T-helper 1 cell treated with Interleukin-12 subunit alpha and Interleukin-12 subunit beta and Interleukin-4 antibody, amounts not matched to agents 30 ng/mL and 1 ng/mL, for 36 hours (primary cell): ENCODE measurements around the gene ANKRD60. TPM values are rescaled to one million over a fixed set of nuclear protein-coding genes. Genes with fewer than 3 reads are reported as not detected.

Source experiments
- intact Hi-C: fragments of 100-400 bp; cut with micrococcal nuclease; formaldehyde crosslinking; loops from one replicate; pipeline ENCODE4 v1.15.1; 2024
- total RNA-seq: library from RNA; stranded (reverse); gene quantifications from 2 replicates; pipeline ENCODE4 v1.2.3, GENCODE V29; 2022

ANKRD60 gene
- not detected in 2 replicates for total RNA-seq

GRCh38 chr20:58228484-58229197 lies at the start of gene ANKRD60:
TSS of gene ANKRD60 (minus strand) at chr20:58228653. CDS start at chr20:58228653, 0 bp downstream.
- intact Hi-C loops = no loop called here

- intact Hi-C loops = no loop called here
Measured at GRCh38 chr20:58277578-58278472, 49.4 kb upstream of the ANKRD60 start.

- intact Hi-C loops = no loop called here
Measured at GRCh38 chr20:58277107-58277506, 48.7 kb upstream of the ANKRD60 start.

- intact Hi-C loops = loop anchor here (5.0 kb wide), 1 partner anchor 33 kb away; the partner anchor contains the start of gene RAB22A
Measured at GRCh38 chr20:58274384-58274783, 45.9 kb upstream of the ANKRD60 start.

GRCh38 chr20:58271606-58272351 lies 43.3 kb upstream of the ANKRD60 start:
- intact Hi-C loops = loop anchor here (5.0 kb wide), 1 partner anchor 36 kb away; the partner anchor contains the start of gene RAB22A

- intact Hi-C loops = no loop called here
Measured at GRCh38 chr20:58268936-58269619, 40.6 kb upstream of the ANKRD60 start.

- intact Hi-C loops = no loop called here
Measured at GRCh38 chr20:58268421-58268821, 40.0 kb upstream of the ANKRD60 start.

- intact Hi-C loops = no loop called here
Measured at GRCh38 chr20:58267389-58268215, 39.1 kb upstream of the ANKRD60 start.

GRCh38 chr20:58264271-58264670 lies 35.8 kb upstream of the ANKRD60 start:
- intact Hi-C loops = no loop called here

GRCh38 chr20:58261660-58262059 lies 33.2 kb upstream of the ANKRD60 start:
- intact Hi-C loops = no loop called here

GRCh38 chr20:58260006-58260405 lies 31.6 kb upstream of the ANKRD60 start:
- intact Hi-C loops = no loop called here

GRCh38 chr20:58256842-58257241 lies 28.4 kb upstream of the ANKRD60 start:
- intact Hi-C loops = no loop called here

- intact Hi-C loops = no loop called here
Measured at GRCh38 chr20:58256307-58256706, 27.9 kb upstream of the ANKRD60 start.

- intact Hi-C loops = loop anchor here (5.0 kb wide), 1 partner anchor 52 kb away; the partner anchor contains the start of gene RAB22A
Measured at GRCh38 chr20:58254890-58255289, 26.4 kb upstream of the ANKRD60 start.

GRCh38 chr20:58251979-58252591 lies 23.6 kb upstream of the ANKRD60 start:
- intact Hi-C loops = loop anchor here (5.0 kb wide), 1 partner anchor 55 kb away; the partner anchor contains the start of gene RAB22A

- intact Hi-C loops = loop anchor here (5.0 kb wide), 1 partner anchor 56 kb away; the partner anchor contains the start of gene RAB22A
Measured at GRCh38 chr20:58251348-58251978, 23.0 kb upstream of the ANKRD60 start.

- intact Hi-C loops = no loop called here
Measured at GRCh38 chr20:58246346-58246745, 17.9 kb upstream of the ANKRD60 start.

- intact Hi-C loops = no loop called here
Measured at GRCh38 chr20:58245931-58246330, 17.5 kb upstream of the ANKRD60 start.
